HG03280 (cell line): ENCODE measurements around the gene ZNF414.

Experiments used
- ATAC-seq: cut with Tn5 transposase; IDR thresholded peaks from one replicate; pipeline ENCODE4 v1.9.1; 2021; ENCODE audit warnings: mild to moderate bottlenecking, moderate library complexity; ENCODE audit not compliant: unreplicated experiment

The ZNF414 gene

DNA sequence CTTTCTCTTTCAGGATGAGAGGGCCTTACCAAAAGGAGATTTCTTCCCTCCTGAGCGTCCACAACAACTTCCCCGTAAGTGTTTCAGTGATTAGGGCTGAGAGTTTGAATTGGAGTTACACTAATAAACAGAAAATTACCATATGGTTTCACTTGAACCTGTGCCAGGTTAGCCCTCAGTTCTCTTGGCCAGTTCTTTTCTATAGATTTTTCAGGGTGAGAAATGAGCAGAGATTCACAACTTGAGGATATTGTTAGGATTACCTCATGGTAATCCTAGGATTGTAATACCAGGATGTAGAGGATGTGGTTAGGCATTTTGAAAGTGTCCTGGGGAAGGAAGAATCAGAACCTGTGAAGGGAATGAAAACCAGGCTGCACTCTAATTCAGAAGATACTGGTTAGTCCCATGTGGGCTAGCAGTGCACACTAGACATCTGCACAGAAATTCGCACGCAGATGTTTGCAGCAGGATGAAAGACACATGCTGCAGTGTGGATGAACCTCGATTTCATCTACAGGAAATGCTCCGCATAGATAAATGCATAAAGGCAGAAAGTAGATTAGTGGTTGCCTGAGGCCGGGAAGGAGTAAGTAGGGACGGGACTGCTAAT, 45.1 kb downstream of the ZNF414 start:
- ATAC-seq: no peak

GRCh38 chr19:8468124-8468523, 45.8 kb downstream of the ZNF414 start:
- ATAC-seq: no peak

DNA sequence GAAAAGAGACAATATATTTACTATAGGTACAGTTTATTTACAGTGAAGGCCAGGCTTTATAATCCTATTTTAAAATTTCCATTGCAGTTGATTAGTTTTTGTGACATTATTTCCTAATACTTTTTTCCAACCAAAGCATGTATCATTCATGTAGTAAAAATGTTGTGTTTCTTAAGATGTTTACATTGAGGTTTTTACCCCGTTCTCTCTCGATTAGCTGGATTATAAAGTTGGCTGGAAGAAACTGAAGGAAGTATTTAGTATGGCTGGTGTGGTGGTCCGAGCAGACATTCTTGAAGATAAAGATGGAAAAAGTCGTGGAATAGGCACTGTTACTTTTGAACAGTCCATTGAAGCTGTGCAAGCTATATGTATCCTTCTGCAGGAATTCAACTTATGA, 47.9 kb downstream of the ZNF414 start:
- no peak for ATAC-seq

DNA sequence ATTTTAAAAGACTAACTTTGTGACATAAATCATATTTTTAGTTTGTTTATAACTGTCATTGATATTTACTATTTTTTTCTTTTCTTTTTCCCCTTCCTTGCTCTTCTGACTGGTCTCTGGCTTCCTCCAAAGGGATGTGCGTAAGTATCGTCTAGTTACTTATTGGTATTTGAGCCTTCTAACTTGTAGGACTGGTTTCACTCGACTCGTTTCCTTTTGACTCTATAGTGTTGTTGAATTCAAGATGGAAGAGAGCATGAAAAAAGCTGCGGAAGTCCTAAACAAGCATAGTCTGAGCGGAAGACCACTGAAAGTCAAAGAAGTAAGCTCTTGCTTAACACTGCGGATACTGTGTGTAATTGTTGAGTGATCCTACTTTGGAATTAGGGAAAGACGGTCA, 50.6 kb downstream of the ZNF414 start:
- no peak for ATAC-seq

GRCh38 chr19:8462571-8462970, 51.4 kb downstream of the ZNF414 start:
- no peak for ATAC-seq

DNA sequence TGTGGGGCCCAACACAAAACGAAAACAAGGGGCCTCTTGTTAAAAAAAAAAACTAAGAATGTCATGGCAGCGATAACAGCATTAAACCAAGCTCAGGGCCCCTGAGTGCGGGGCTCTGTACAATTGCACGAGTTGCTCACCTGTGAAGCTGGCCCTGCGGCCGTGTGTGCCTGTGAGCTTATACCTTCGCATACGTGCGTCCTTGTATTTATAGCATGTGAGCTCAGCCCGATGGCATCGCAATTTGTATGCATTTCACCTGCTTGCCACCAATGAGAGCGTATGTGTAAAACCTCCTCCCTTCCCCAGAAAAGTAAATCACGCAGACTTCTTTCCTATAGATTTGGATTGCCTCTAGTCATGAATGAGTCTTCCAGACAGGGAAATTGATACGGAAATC, 52.1 kb downstream of the ZNF414 start:
- ATAC-seq: no peak

DNA sequence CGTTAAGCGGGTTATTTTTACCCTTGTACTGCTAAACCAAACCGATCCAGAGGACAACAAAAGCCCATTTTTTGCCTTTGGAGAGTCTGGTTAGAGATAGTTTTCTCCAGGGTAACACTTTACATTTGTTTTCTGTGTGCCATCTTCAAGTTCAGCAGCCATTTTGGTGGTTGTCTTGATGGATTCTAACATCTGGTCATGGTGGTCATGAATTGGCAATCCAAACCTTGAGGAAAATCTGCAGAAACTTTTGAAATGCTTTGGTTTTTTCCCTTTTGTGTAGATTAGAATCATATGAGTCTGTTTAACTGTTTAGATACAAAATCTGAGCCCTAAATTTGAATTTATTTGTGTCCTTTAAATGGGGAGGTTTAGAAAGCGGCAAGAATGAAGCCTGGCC, 52.6 kb downstream of the ZNF414 start:
- no peak for ATAC-seq

DNA sequence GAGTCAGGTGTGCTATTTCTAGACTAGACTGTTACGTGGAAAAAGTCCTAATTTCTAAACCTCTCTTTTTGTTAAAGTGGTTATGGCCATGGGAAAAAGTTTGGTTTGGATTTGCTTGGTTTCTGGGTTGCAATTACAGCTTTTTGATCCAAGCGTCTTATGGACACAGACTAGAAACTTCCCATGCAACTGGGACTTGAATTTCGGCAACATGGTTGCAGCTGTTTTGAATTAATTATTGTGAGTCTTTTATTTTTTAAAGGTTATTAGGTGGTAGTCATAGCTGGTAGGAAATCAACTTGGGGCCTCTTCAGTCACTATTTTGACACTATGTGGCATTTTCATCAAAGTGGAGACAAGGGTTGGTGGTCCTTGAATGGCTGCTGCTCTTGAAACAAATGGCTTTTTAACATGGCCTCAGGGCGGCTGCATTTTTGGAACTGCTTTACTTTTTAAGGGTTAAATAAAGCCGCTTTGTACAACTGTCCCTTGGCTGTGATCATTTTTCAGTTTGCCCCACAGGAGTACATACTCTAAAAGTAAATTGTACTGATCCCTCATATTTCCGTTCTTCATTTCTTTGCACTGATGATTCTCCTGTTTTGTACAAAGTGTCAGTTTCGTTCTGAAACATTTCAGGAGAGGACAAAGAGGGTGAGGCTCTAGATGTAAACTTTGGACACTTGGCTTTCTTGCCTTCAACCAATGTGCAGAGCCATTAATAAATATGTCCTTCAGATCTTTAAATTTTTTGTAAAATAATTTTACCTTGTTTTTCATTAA, 53.3 kb downstream of the ZNF414 start:
- ATAC-seq: no peak
